Activated naive CD4-positive, alpha-beta T cell treated with anti-CD3 and anti-CD28 coated beads, Interleukin-2, amount 50 U/mL, for 16 hours (primary cell): ENCODE data around the gene MYL2.

Source experiments
- DNase-seq: peaks from one replicate; pipeline ENCODE4 v3.0.0-alpha.2; 2020

Gene MYL2

GRCh38 chr12:110929818-110930217 is 9.4 kb upstream of the MYL2 start:
- no peak for DNase-seq

GRCh38 chr12:110928700-110929099 is 8.3 kb upstream of the MYL2 start:
- no peak for DNase-seq

GRCh38 chr12:110927546-110927945 is 7.2 kb upstream of the MYL2 start:
- no peak for DNase-seq

- no peak for DNase-seq
Measured at GRCh38 chr12:110923692-110924334, 3.4 kb upstream of the MYL2 start.

GRCh38 chr12:110923192-110923591 is 2.8 kb upstream of the MYL2 start:
- no peak for DNase-seq

GRCh38 chr12:110922652-110923051 is 2.3 kb upstream of the MYL2 start:
- DNase-seq, result no peak

- no peak for DNase-seq
Measured at GRCh38 chr12:110921262-110921661, 883 bp upstream of the MYL2 start.

GRCh38 chr12:110919720-110920119 is 659 bp downstream of the MYL2 start:
- no peak for DNase-seq

- DNase-seq, result no peak
Measured at GRCh38 chr12:110917961-110918360, 2.4 kb downstream of the MYL2 start.

- no peak for DNase-seq
Measured at GRCh38 chr12:110917467-110917866, 2.9 kb downstream of the MYL2 start.

GRCh38 chr12:110916295-110916875 is 4.0 kb downstream of the MYL2 start:
- DNase-seq, result no peak

GRCh38 chr12:110913119-110914056 is 7.0 kb downstream of the MYL2 start:
- DNase-seq, result no peak

GRCh38 chr12:110912263-110912662 is 8.1 kb downstream of the MYL2 start:
- DNase-seq, result no peak

- DNase-seq, result no peak
Measured at GRCh38 chr12:110908377-110909152, 11.8 kb downstream of the MYL2 start.

GRCh38 chr12:110907583-110907982 is 12.8 kb downstream of the MYL2 start:
- no peak for DNase-seq

- no peak for DNase-seq
Measured at GRCh38 chr12:110906985-110907384, 13.4 kb downstream of the MYL2 start.

GRCh38 chr12:110906516-110906915 is 13.9 kb downstream of the MYL2 start:
- no peak for DNase-seq

- DNase-seq, result no peak
Measured at GRCh38 chr12:110906083-110906482, 14.3 kb downstream of the MYL2 start.

GRCh38 chr12:110903511-110903910 is 16.9 kb downstream of the MYL2 start:
- no peak for DNase-seq

- no peak for DNase-seq
Measured at GRCh38 chr12:110901401-110901800, 19.0 kb downstream of the MYL2 start.

GRCh38 chr12:110896559-110896958 is 23.8 kb downstream of the MYL2 start:
- no peak for DNase-seq

- no peak for DNase-seq
Measured at GRCh38 chr12:110893956-110894355, 26.4 kb downstream of the MYL2 start.

- no peak for DNase-seq
Measured at GRCh38 chr12:110889361-110889760, 31.0 kb downstream of the MYL2 start.
